CD4-positive, alpha-beta T cell treated with Interleukin-2 at 100 ng/mL for 4 hours (primary cell): ENCODE data around the gene SESN1.
"Not testable (repeated sequence)": the region's sequence is repeated elsewhere in the genome, so short reads cannot be mapped to it uniquely, and the experiment has no call there.

ENCODE experiments used
- DNase-seq: peaks from one replicate; pipeline ENCODE4 v3.0.0-alpha.2; 2020; ENCODE audit warnings: low spot score

SESN1 gene

DNA sequence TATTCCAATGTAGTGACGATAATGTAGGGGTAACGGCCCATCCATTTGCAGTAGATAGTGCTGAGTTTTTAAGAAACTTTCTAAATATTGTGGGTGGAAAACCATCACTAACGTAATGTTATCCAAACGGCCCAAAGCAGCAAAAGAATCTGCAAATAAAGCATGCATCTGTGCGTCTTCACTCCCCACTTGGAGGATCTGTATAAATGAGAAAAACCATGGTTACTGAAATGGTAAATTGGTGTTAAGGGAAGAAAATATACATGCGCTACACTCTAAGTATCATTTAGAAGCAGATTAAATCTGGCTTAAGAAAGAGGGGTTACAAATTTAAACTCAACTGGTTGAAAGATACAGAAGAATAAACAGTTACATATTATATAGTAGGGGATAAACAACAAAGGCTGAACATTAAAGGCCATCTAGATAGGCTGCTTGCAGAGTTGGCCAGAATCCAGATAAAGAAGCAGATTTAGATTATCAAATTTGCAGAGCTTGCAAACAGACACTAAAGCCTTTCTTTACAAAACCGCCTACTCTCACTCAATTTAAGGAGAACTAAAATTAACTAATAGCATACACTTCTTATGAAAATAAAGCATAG is 93.3 kb downstream of the SESN1 start:
- DNase-seq: no peak

GRCh38 chr6:109000289-109000688 is 94.4 kb downstream of the SESN1 start:
- DNase-seq: no peak

GRCh38 chr6:108999428-108999827 is 95.2 kb downstream of the SESN1 start:
- DNase-seq: no peak

GRCh38 chr6:108998485-108998884 is 96.2 kb downstream of the SESN1 start:
- DNase-seq: no peak

GRCh38 chr6:108996208-108996607 is 98.4 kb downstream of the SESN1 start:
- DNase-seq: no peak

DNA sequence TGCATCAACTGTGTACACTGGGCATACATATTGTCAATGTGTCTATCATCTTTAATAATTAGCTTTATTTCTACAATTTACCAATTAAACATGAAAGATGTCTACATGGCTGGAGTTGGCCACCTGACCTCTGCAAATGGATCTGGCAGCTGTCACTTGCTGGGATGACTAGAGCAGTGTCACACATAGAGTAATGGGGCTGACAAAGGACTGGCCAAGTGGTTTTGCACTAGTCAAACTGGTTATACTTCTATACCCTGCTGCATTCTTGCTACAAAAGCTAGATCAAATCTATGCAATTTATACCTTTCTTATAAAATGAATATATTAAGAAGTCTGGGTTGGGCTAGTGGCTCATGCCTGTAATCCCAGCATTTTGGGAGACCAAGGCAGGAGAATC is 99.3 kb downstream of the SESN1 start:
- DNase-seq: no peak

DNA sequence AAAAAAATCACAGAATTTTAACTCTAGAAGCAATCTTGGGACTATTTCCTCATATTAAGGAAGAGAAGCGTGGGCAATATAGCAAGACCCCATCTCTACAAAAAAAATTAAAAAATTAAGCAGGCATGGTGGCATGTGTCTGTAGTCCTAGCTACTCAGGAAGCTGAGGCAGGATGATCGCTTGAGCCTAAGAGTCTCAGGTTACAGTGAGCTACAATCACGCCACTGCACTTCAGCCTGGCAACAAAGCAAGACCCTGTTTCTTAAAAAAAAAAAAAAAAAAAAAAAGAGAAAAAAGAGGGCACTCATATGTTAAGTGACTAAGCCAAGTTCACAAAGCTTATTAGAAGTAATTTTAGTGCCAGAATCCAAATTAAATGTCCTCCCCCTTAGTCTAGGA is 100.8 kb downstream of the SESN1 start:
- DNase-seq: no peak

GRCh38 chr6:108989700-108990099 is 104.9 kb downstream of the SESN1 start:
- DNase-seq: no peak

- DNase-seq: no peak
Measured at GRCh38 chr6:108988765-108989164, 105.9 kb downstream of the SESN1 start.

GRCh38 chr6:108988296-108988695 is 106.3 kb downstream of the SESN1 start:
- no peak for DNase-seq

- DNase-seq: no peak
Measured at GRCh38 chr6:108987156-108987555, 107.5 kb downstream of the SESN1 start.

GRCh38 chr6:108985301-108985700 is 109.3 kb downstream of the SESN1 start:
- no peak for DNase-seq

DNA sequence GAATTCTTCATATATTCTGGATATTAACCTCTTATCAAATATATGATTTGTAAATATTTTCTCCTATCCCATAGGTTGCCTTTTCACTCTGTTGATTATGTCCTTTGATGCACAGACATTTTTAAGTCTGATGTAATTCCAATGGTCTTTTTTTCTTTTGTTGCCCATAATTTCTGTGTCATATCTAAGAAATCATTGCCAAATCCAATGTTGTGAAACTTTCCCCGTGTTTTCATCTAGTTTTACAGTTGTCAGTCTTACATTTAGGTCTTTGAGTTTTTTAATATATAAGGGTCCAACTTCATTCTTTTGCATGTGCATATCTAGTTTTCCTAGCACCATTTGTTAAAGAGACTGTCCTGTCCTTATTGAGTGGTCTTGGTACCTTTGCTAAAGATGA is 111.5 kb downstream of the SESN1 start:
- DNase-seq: no peak

GRCh38 chr6:108982154-108983113 is 112.2 kb downstream of the SESN1 start:
- no peak for DNase-seq

GRCh38 chr6:108978638-108979037 is 116.0 kb downstream of the SESN1 start:
- DNase-seq: not testable (repeated sequence)

DNA sequence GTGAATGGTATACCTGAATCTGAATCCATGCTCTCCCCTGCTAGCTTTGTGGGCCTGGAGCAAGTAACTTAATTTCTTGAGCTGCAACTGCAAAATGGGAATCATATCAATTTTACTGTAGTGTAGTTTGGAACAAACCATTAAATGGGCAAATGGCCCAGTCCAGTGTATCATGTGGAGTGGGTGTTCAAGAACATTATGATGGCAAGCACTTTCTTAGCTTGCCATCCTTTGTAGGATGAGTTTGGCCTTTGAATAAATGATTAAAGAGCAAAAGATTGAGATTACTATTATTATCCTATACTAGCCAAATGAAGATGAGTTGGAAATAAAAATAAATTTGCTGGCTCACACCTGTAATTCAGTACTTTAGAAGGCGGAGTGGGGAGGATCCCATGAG is 120.4 kb downstream of the SESN1 start:
- DNase-seq: no peak

- no peak for DNase-seq
Measured at GRCh38 chr6:108969776-108970175, 124.9 kb downstream of the SESN1 start.

DNA sequence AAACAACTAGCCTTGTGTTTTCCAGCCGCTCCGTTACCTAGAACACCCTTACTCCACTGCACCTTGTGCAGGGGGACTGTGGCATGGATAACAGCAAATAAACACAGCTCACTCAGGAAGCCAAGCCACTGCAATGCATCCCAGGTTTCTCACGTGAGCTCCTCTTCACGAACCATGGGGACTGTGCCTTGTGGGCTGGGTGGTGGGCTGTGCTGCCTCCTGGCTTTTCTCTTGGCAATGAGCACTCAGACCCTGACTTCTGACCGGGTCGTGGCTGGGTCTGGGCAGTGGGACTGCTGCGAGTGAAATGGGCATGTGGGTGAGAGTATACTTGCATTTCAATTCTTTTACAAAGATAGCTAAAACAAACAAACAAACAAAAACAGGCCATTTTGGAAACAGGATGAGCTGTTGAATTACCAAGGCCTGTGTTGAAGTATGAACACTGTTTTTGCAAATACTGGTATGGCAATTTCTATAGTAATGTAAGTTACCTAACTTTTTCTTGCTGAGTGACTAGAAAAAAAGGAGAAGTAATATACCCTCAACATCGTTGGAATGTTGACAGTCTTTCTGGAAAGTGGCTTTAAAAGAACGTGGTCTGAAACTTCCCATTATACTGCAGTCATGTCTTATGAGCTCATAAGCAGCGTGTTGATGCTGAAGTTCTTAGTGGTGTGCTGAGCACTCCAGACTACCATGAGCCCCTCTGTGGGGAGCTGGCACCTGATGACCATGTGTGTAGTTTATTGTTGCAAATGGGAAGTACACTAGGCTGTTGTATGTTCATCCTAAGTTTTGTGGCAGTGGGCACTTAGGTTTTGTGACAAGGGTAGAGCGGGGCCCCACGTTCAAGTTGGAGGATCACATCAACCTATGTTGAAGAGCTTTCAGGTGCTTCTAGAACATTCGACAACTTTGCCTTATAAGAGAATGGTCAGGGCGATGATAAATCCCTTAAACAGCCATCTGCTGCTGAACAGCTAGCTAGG is 126.0 kb downstream of the SESN1 start:
- DNase-seq: no peak

- DNase-seq: peak; percentile 38
Measured at GRCh38 chr6:108966855-108967755, 127.5 kb downstream of the SESN1 start.

DNA sequence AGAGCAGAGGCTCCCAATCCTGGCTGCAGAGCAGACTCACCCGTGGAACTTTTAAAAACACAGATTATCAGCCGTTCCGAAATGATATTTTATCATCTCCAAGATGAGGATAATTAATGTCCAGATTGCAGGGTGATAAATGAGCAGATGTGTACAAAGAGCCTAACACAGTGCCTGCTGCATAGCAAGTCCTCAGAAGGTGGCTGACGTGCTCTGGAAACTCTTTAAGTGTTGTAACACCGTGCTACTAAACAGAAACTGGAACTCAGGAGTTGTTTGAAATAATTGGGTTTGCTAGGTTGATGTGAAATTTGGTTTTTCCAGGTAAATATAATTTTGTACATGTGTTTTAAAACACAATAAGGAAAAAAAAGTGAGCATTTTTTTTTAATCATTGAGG is 128.4 kb downstream of the SESN1 start:
- no peak for DNase-seq

- DNase-seq: no peak
Measured at GRCh38 chr6:108961985-108962384, 132.7 kb downstream of the SESN1 start.
